Nephron (organoid): ENCODE data around the gene SGSM2.

ENCODE experiments used
- H3K27ac Mint-ChIP-seq, 3 experiments: 2 replicates each; pipeline ENCODE4 v1.8.0; 2020; ENCODE audit warnings: mixed read lengths in 3 of 3, mild to moderate bottlenecking in 2 of 3, moderate library complexity in 1 of 3
- H3K27me3 Mint-ChIP-seq: 2 replicates; pipeline ENCODE4 v1.8.0; 2021; ENCODE audit warnings: low read depth, mild to moderate bottlenecking, moderate library complexity, mixed read lengths
- H3K36me3 Mint-ChIP-seq: 2 replicates; pipeline ENCODE4 v1.8.0; 2020; ENCODE audit warnings: low read depth, mixed read lengths
- H3K4me1 Mint-ChIP-seq: 2 replicates; pipeline ENCODE4 v1.8.0; 2020; ENCODE audit warnings: mixed read lengths
- H3K4me3 Mint-ChIP-seq, 3 experiments: 2 replicates each; pipeline ENCODE4 v1.8.0; 2020; ENCODE audit warnings: mild to moderate bottlenecking in 3 of 3, mixed read lengths in 3 of 3, moderate library complexity in 2 of 3
- H3K9me3 Mint-ChIP-seq: 2 replicates; pipeline ENCODE4 v1.8.0; 2020; ENCODE audit warnings: mixed read lengths
- CTCF ChIP-seq, 3 experiments: fragments of 200-600 bp; sonication (generic); IDR thresholded peaks; one replicate each; pipeline ENCODE4 v1.5.0; 2021; ENCODE audit warnings: antibody characterized with exemption in 3 of 3; ENCODE audit not compliant: unreplicated experiment in 3 of 3

SGSM2 gene

GRCh38 chr17:2427910-2428309 lies 90.6 kb downstream of the SGSM2 start:
- Mint-ChIP-seq H3K4me1 (no peaks in the 10 kb centered on the region), H3K9me3 (no peaks in the 10 kb centered on the region), H3K36me3 (peaks cover 33% of the 10 kb centered on the region), H3K27ac (no peak overlapping the region), H3K4me3 (no peak overlapping the region), H3K27me3 (no peaks in the 10 kb centered on the region)
- TF ChIP-seq CTCF (IDR thresholded peaks at IDR 0.05; ENCODE audit: unreplicated experiment in 3 of 3): no peak
